ENCODE results near the gene AKAP17A. TPM values are rescaled to one million over a fixed set of nuclear protein-coding genes. Genes with fewer than 3 reads are reported as not detected.

AKAP17A gene
- total RNA-seq, 1 experiment from 2014 or later, result 35.4 TPM

DNA sequence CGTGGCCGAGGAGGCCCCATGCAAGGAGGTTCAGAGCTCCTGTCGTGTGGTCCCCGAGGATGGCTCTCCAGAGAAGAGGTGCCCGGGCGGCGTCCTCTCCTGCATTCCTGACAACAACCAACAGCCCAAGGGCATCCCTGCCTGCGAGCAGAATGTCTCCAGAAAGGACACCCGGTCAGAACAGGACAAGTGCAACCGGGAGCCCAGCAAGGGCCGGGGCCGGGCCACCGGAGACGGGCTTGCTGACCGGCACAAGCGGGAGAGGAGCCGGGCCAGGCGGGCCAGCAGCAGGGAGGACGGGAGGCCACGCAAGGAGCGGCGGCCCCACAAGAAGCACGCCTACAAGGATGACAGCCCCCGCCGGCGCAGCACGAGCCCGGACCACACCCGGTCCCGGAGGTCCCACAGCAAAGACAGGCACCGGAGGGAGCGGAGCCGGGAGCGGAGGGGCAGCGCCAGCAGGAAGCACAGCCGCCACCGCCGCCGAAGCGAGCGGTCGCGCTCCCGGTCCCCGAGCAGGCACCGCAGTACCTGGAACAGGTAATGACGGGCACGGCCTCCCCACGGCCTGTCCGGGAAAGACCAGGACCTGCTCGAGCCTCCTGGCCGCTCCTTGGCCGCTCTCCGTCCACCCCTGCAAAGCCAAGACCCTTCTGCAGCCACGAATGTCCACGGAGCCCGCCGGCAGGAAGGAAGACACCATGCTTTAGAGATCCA, 9.8 kb downstream of the AKAP17A start:
- ATAC-seq (no peak), DNase-seq (ENCODE audit: low read depth, low spot score) (no peak)
- BruUV-seq (replicated peaks), result no TSS peak
- Histone ChIP-seq H3K4me1 (ENCODE audit: control insufficient read depth in 1 of 2, insufficient read depth in 2 of 2, low read length in 2 of 2) (no peaks in the 10 kb centered on the region), H4K20me1 (ENCODE audit: insufficient read depth) (no peaks in the 10 kb centered on the region), H3K27me3 (ENCODE audit: insufficient read depth, low read length) (no peaks in the 10 kb centered on the region), H3K79me2 (ENCODE audit: insufficient read depth, low read length) (peaks cover 23% of the 10 kb centered on the region), H3K4me2 (ENCODE audit: low read length) (no peak overlapping the region), H3K9me2 (ENCODE audit: insufficient read depth) (no peaks in the 10 kb centered on the region), H3K9me3 (ENCODE audit: control insufficient read depth in 1 of 2, insufficient read depth in 1 of 2, low read depth in 1 of 2, low read length in 2 of 2) (no peaks in the 10 kb centered on the region), H3K27ac (ENCODE audit: low read depth, low read length) (no peak overlapping the region), H3K9ac (ENCODE audit: low read length) (no peak overlapping the region), H2AFZ (ENCODE audit: low read depth, low read length, poor library complexity, severe bottlenecking) (no peak overlapping the region), H3K36me3 (ENCODE audit: control insufficient read depth in 1 of 2, insufficient read depth in 2 of 2, low read length in 2 of 2) (peaks cover 11 to 30% of the 10 kb centered on the region in 2 experiments; a peak in 2 of 4 replicates), H3K4me3 (replicated peaks in 1 of 2; ENCODE audit: low read depth in 1 of 2, low read length in 2 of 2) (no peak overlapping the region)
- ChIA-PET POLR2A (no interaction called here), CTCF (no interaction called here), RAD21 (ENCODE audit: low non-redundant PET in 1 of 2, low total read pairs in 2 of 2, uncharacterized antibody in 2 of 2, unreplicated experiment in 2 of 2) (no interaction called here)
- TF ChIP-seq FOSL1 (IDR thresholded peaks at IDR 0.05; ENCODE audit: low read depth), result no peak
- no peak for TF ChIP-seq POLR2A (IDR thresholded peaks at IDR 0.05; ENCODE audit: borderline replicate concordance, extremely low read depth, insufficient read depth, insufficient read length)
- TF ChIP-seq ELF1 (IDR thresholded peaks at IDR 0.05; ENCODE audit: borderline replicate concordance, low read depth), result no peak
- no peak for TF ChIP-seq TCF7L2 (IDR thresholded peaks at IDR 0.05; ENCODE audit: borderline replicate concordance, extremely low read depth, insufficient read depth, insufficient read length)
- no peak for TF ChIP-seq EZH2 (IDR thresholded peaks at IDR 0.05)
- no peak for TF ChIP-seq JUND (IDR thresholded peaks at IDR 0.05)
- TF ChIP-seq, protein P1, sequence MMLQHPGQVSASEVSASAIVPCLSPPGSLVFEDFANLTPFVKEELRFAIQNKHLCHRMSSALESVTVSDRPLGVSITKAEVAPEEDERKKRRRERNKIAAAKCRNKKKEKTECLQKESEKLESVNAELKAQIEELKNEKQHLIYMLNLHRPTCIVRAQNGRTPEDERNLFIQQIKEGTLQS (IDR thresholded peaks at IDR 0.05), result no peak
- TF ChIP-seq, protein P2, sequence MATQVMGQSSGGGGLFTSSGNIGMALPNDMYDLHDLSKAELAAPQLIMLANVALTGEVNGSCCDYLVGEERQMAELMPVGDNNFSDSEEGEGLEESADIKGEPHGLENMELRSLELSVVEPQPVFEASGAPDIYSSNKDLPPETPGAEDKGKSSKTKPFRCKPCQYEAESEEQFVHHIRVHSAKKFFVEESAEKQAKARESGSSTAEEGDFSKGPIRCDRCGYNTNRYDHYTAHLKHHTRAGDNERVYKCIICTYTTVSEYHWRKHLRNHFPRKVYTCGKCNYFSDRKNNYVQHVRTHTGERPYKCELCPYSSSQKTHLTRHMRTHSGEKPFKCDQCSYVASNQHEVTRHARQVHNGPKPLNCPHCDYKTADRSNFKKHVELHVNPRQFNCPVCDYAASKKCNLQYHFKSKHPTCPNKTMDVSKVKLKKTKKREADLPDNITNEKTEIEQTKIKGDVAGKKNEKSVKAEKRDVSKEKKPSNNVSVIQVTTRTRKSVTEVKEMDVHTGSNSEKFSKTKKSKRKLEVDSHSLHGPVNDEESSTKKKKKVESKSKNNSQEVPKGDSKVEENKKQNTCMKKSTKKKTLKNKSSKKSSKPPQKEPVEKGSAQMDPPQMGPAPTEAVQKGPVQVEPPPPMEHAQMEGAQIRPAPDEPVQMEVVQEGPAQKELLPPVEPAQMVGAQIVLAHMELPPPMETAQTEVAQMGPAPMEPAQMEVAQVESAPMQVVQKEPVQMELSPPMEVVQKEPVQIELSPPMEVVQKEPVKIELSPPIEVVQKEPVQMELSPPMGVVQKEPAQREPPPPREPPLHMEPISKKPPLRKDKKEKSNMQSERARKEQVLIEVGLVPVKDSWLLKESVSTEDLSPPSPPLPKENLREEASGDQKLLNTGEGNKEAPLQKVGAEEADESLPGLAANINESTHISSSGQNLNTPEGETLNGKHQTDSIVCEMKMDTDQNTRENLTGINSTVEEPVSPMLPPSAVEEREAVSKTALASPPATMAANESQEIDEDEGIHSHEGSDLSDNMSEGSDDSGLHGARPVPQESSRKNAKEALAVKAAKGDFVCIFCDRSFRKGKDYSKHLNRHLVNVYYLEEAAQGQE (IDR thresholded peaks at IDR 0.05; ENCODE audit: low read depth), result no peak
- no peak for TF ChIP-seq EZH2phosphoT487 (IDR thresholded peaks at IDR 0.05; ENCODE audit: borderline replicate concordance)
- TF ChIP-seq CBX3 (IDR thresholded peaks at IDR 0.05; ENCODE audit: low read depth), result no peak
- TF ChIP-seq RAD21 (IDR thresholded peaks at IDR 0.05; ENCODE audit: low read depth), result no peak
- TF ChIP-seq, protein P3, sequence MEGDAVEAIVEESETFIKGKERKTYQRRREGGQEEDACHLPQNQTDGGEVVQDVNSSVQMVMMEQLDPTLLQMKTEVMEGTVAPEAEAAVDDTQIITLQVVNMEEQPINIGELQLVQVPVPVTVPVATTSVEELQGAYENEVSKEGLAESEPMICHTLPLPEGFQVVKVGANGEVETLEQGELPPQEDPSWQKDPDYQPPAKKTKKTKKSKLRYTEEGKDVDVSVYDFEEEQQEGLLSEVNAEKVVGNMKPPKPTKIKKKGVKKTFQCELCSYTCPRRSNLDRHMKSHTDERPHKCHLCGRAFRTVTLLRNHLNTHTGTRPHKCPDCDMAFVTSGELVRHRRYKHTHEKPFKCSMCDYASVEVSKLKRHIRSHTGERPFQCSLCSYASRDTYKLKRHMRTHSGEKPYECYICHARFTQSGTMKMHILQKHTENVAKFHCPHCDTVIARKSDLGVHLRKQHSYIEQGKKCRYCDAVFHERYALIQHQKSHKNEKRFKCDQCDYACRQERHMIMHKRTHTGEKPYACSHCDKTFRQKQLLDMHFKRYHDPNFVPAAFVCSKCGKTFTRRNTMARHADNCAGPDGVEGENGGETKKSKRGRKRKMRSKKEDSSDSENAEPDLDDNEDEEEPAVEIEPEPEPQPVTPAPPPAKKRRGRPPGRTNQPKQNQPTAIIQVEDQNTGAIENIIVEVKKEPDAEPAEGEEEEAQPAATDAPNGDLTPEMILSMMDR (IDR thresholded peaks at IDR 0.05 in 2 of 3, conservative IDR thresholded peaks at IDR 0.05 in 1 of 3; ENCODE audit: borderline replicate concordance in 1 of 3, insufficient read depth in 1 of 3, low read depth in 2 of 3, low read length in 2 of 3), result no peak
- intact Hi-C loops (cut with micrococcal nuclease), result no loop called here
